NCI-H1436 (cell line): ENCODE results near the gene G2E3.
"Not testable (repeated sequence)": the region's sequence is repeated elsewhere in the genome, so short reads cannot be mapped to it uniquely, and the experiment has no call there.

Experiments used
- DNase-seq: peaks from one replicate; lab custom pipeline; 2025; lab: John Stamatoyannopoulos, UW

The G2E3 gene

GRCh38 chr14:30558675-30559555 is at the start of gene G2E3:
Gene G2E3, plus strand, starts transcription at chr14:30559158. Its CDS starts 21,922 bp downstream, at chr14:30581080.
- peak; percentile 83 for DNase-seq

GRCh38 chr14:30517737-30518136 is 41.2 kb upstream of the G2E3 start:
- no peak for DNase-seq

- no peak for DNase-seq
These were observed 39.9 kb upstream of the G2E3 start for GRCh38 chr14:30518867-30519560.

GRCh38 chr14:30519961-30520360 is 39.0 kb upstream of the G2E3 start:
- no peak for DNase-seq

- DNase-seq, result no peak
These were observed 38.4 kb upstream of the G2E3 start for GRCh38 chr14:30520536-30520935.

GRCh38 chr14:30521899-30522736 is 36.8 kb upstream of the G2E3 start:
- peak; percentile 60 for DNase-seq

GRCh38 chr14:30525833-30526232 is 33.1 kb upstream of the G2E3 start:
- no peak for DNase-seq

GRCh38 chr14:30527196-30527595 is 31.8 kb upstream of the G2E3 start:
- no peak for DNase-seq

GRCh38 chr14:30528119-30528518 is 30.8 kb upstream of the G2E3 start:
- DNase-seq, result no peak

- no peak for DNase-seq
These were observed 29.9 kb upstream of the G2E3 start for GRCh38 chr14:30528778-30529642.

- DNase-seq, result no peak
These were observed 26.7 kb upstream of the G2E3 start for GRCh38 chr14:30532264-30532663.

GRCh38 chr14:30533126-30533525 is 25.8 kb upstream of the G2E3 start:
- DNase-seq, result no peak

- no peak for DNase-seq
These were observed 17.6 kb upstream of the G2E3 start for GRCh38 chr14:30541318-30541717.

- not testable (repeated sequence) for DNase-seq
These were observed 12.2 kb upstream of the G2E3 start for GRCh38 chr14:30546735-30547134.

GRCh38 chr14:30547388-30548048 is 11.4 kb upstream of the G2E3 start:
- no peak for DNase-seq

GRCh38 chr14:30550335-30550734 is 8.6 kb upstream of the G2E3 start:
- DNase-seq, result no peak

GRCh38 chr14:30551460-30551859 is 7.5 kb upstream of the G2E3 start:
- peak; percentile 48 for DNase-seq

- DNase-seq, result no peak
These were observed 5.5 kb upstream of the G2E3 start for GRCh38 chr14:30553311-30553989.

GRCh38 chr14:30558362-30558674 is 640 bp upstream of the G2E3 start:
- DNase-seq, result no peak

GRCh38 chr14:30559638-30560091 is 707 bp downstream of the G2E3 start:
- DNase-seq, result peak; percentile 3
